PC-3 (cell line): ENCODE measurements around the gene LGALSL.

ENCODE experiments used
- CTCF ChIP-seq: fragments of 300-600 bp; sonication (generic); conservative IDR thresholded peaks from 2 replicates; pipeline ENCODE4 v1.5.1; 2017; ENCODE audit warnings: antibody characterized with exemption, low read depth, mild to moderate bottlenecking, low read length
- EZH2phosphoT487 ChIP-seq: fragments of 300-600 bp; sonication (generic); IDR thresholded peaks from 2 replicates; pipeline ENCODE4 v1.6.1; 2018; ENCODE audit warnings: mild to moderate bottlenecking, antibody characterized with exemption, low read length, borderline replicate concordance

DNA sequence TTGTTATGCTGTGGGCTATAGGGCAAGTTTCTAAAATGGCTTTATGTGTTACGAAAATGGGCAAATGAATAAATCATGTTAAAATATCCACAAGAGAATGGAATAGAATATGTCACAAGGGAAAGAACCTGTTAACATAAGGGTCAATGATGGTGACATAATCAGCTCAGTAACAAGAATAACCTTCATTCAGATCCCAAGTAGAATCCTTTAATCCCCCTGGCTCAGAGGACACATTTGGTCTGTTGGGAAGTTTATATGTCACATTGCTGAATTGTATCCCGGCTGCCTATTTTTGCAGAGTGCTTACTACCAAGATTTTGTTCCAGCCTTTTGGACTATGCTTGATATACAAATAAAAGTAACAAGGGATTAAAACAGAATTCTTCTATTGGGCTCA, 13.1 kb upstream of the LGALSL start:
- TF ChIP-seq EZH2phosphoT487 (no peak), CTCF (no peak)
